Measurements from ENCODE around the gene DLG2. TPM values are rescaled to one million over a fixed set of nuclear protein-coding genes. Genes with fewer than 3 reads are reported as not detected.

Gene DLG2
- total and polyA plus RNA-seq, 9 of the 15 experiments (the other 6 are each of a cell fraction or from before 2014, with no cell fraction given), result 0.52 to 1.6 (median 0.95) TPM

DNA sequence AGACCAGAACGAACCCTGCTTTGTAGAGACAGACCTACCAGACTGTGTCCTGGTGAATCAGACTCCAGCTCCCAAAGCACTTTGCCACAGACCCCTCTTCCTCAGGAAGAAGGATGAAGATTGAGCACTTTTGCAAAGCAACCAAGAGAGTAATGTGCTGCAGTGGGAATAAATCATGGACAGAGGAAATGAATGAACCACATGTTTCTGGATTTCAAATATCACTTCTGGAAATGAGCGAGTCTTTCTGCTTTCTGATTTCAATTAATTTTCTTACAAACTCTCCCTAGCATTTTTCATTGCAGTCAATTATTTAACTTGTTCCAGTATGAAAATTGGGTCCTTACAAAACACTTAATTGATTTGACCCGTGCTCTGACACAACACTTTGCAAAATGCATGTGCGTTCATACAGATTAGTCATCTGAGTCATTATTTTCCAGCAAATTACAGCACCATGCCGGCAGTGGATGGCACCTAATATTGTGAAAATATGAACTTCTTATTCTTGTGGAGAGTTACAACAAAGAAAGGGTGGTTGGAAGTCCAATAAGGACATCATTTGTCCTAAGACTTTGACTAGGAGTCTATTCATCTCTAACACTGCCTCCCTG is 2025.1 kb downstream of the DLG2 start (continued):
- TF ChIP-seq, protein P1, sequence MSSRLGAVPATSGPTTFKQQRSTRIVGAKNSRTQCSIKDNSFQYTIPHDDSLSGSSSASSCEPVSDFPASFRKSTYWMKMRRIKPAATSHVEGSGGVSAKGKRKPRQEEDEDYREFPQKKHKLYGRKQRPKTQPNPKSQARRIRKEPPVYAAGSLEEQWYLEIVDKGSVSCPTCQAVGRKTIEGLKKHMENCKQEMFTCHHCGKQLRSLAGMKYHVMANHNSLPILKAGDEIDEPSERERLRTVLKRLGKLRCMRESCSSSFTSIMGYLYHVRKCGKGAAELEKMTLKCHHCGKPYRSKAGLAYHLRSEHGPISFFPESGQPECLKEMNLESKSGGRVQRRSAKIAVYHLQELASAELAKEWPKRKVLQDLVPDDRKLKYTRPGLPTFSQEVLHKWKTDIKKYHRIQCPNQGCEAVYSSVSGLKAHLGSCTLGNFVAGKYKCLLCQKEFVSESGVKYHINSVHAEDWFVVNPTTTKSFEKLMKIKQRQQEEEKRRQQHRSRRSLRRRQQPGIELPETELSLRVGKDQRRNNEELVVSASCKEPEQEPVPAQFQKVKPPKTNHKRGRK (tag; IDR thresholded peaks at IDR 0.05), result no peak

DNA sequence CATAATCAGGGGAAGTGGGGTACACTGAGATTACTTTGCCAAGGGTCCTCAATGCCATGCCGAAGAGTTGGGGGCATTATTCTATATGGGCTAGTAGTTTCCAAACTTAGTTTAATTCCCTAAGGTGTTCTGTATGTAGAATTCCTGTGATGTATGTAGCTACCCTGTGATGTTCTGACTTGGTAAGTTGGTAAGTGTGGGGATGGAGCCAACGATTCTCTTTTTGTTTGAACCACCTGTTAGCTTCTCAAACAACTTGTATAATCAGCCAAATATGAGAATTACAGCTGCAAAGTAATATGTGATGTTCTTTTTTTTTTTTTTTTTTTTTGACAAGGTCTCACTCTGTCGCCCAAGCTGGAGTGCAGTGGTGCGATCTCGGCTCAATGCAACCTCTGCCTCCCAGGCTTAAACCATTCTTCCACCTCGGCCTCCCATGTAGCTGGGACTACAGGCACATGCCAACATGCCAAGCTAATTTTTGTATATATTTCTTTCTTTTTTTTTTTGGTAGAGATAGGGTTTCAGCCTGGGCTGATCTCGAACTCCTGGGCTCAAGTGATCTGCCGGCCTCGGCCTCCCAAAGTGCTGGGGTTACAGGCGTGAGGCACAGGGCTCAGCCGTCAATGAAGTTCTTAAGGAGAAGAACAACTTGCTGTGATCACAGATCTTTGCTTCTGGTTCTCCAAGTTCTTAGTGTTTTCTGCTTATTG is 2025.8 kb downstream of the DLG2 start:
- TF ChIP-seq ZSCAN32 (CRISPR knock-in tag; IDR thresholded peaks at IDR 0.05), result no peak
- no peak for TF ChIP-seq NR2F6 (CRISPR knock-in tag; IDR thresholded peaks at IDR 0.05)
- TF ChIP-seq, protein P2, sequence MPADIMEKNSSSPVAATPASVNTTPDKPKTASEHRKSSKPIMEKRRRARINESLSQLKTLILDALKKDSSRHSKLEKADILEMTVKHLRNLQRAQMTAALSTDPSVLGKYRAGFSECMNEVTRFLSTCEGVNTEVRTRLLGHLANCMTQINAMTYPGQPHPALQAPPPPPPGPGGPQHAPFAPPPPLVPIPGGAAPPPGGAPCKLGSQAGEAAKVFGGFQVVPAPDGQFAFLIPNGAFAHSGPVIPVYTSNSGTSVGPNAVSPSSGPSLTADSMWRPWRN (IDR thresholded peaks at IDR 0.05; ENCODE audit: low read depth), result no peak
- WGBS (ENCODE audit: insufficient coverage, low coverage, missing lambda C conversion rate), result 3% methylated on average over 8 of the region's 11 CpGs

More for the DNA sequence above, 2025.8 kb downstream of the DLG2 start:
- Histone ChIP-seq H3K4me1 (replicated peaks in 1 of 2; ENCODE audit: control insufficient read depth in 2 of 2, insufficient read depth in 2 of 2, low read length in 2 of 2) (no peaks in the 10 kb centered on the region), H3K36me3 (ENCODE audit: control insufficient read depth, insufficient read depth, low read length) (no peaks in the 10 kb centered on the region), H2AFZ (ENCODE audit: low read depth, low read length) (no peak overlapping the region), H3K79me2 (ENCODE audit: control insufficient read depth, insufficient read depth, low read length) (no peaks in the 10 kb centered on the region), H3K27ac (ENCODE audit: extremely low read depth, low read depth, low read length) (no peak overlapping the region), H3K9me1 (ENCODE audit: control insufficient read depth, insufficient read depth, low read length) (no peaks in the 10 kb centered on the region), H3K4me2 (ENCODE audit: insufficient read depth, low read length) (no peak overlapping the region), H3K9ac (ENCODE audit: insufficient read depth in 1 of 2, low read depth in 2 of 2, low read length in 2 of 2) (no peak overlapping the region), H3K9me3 (replicated peaks; ENCODE audit: control insufficient read depth, insufficient read depth, low read depth, low read length) (no peaks in the 10 kb centered on the region), H3K27me3 (ENCODE audit: control insufficient read depth in 2 of 2, insufficient read depth in 2 of 2, low read length in 2 of 2) (no peaks in the 10 kb centered on the region), H4K20me1 (replicated peaks; ENCODE audit: control insufficient read depth, insufficient read depth, low read length) (no peaks in the 10 kb centered on the region), H3K4me3 (no peak overlapping the region)
- ATAC-seq, result no peak
- ChIA-PET POLR2A (no interaction called here), CTCF (ENCODE audit: low intra/inter-chr PET ratio) (no interaction called here)
- in situ Hi-C loops (cut with MboI), result no loop called here
- FAIRE-seq, result no peak
- no peak for DNase-seq (ENCODE audit: extremely low read depth in 1 of 4, low spot score in 3 of 4)
- BruUV-seq (replicated peaks), result no TSS peak
- intact Hi-C loops (cut with micrococcal nuclease), result no loop called here

Measured in K562 (cell line).